ENCODE measurements around the gene PCDHA4. TPM values are rescaled to one million over a fixed set of nuclear protein-coding genes. Genes with fewer than 3 reads are reported as not detected.

PCDHA4 gene
- total RNA-seq, 1 experiment from 2014 or later: 3.1 TPM

DNA sequence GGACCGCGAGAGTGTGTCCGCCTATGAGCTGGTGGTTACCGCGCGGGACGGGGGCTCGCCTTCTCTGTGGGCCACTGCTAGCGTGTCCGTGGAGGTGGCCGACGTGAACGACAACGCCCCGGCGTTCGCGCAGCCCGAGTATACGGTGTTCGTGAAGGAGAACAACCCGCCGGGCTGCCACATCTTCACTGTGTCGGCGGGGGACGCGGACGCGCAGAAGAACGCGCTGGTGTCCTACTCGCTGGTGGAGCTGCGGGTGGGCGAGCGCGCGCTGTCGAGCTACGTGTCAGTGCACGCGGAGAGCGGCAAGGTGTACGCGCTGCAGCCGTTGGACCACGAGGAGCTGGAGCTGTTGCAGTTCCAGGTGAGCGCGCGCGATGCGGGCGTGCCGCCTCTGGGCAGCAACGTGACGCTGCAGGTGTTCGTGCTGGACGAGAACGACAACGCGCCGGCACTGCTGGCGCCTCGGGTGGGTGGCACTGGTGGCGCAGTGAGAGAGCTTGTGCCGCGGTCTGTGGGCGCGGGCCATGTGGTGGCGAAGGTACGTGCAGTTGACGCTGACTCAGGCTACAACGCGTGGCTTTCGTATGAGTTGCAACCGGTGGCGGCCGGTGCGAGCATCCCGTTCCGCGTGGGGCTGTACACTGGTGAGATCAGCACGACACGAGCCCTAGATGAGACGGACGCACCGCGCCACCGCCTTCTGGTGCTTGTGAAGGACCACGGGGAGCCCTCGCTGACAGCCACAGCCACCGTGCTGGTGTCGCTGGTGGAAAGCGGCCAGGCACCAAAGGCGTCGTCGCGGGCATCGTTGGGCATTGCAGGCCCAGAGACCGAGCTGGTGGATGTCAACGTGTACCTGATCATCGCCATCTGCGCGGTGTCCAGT, 29.0 kb downstream of the PCDHA4 start:
- Histone ChIP-seq H3K4me1 (ENCODE audit: control insufficient read depth, insufficient read depth, low read length) (no peaks in the 10 kb centered on the region), H3K4me3 (ENCODE audit: low read depth in 2 of 2, low read length in 2 of 2) (no peak overlapping the region), H3K27me3 (ENCODE audit: control insufficient read depth, insufficient read depth, low read length) (no peaks in the 10 kb centered on the region), H3K27ac (ENCODE audit: low read length) (no peak overlapping the region), H3K36me3 (ENCODE audit: control insufficient read depth, insufficient read depth, low read length) (no peaks in the 10 kb centered on the region), H3K9me3 (ENCODE audit: control insufficient read depth, insufficient read depth, low read depth, low read length) (no peaks in the 10 kb centered on the region; the same call in 1 of the 2 replicates)
- intact Hi-C loops (cut with micrococcal nuclease; ENCODE audit: unreplicated experiment): no loop called here
- BruUV-seq (replicated peaks): no TSS peak
- POLR2A ChIA-PET: no interaction called here
- DNase-seq (ENCODE audit: low read depth, low spot score) (no peak), ATAC-seq (no peak)
- TF ChIP-seq TCF7L2 (IDR thresholded peaks at IDR 0.05; ENCODE audit: low read depth, low read length): no peak
- TF ChIP-seq SIN3A (IDR thresholded peaks at IDR 0.05; ENCODE audit: borderline replicate concordance, insufficient read depth, low read depth, low read length): no peak
- TF ChIP-seq, protein P1, sequence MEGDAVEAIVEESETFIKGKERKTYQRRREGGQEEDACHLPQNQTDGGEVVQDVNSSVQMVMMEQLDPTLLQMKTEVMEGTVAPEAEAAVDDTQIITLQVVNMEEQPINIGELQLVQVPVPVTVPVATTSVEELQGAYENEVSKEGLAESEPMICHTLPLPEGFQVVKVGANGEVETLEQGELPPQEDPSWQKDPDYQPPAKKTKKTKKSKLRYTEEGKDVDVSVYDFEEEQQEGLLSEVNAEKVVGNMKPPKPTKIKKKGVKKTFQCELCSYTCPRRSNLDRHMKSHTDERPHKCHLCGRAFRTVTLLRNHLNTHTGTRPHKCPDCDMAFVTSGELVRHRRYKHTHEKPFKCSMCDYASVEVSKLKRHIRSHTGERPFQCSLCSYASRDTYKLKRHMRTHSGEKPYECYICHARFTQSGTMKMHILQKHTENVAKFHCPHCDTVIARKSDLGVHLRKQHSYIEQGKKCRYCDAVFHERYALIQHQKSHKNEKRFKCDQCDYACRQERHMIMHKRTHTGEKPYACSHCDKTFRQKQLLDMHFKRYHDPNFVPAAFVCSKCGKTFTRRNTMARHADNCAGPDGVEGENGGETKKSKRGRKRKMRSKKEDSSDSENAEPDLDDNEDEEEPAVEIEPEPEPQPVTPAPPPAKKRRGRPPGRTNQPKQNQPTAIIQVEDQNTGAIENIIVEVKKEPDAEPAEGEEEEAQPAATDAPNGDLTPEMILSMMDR (IDR thresholded peaks at IDR 0.05): no peak
- no peak for TF ChIP-seq REST (IDR thresholded peaks at IDR 0.05; ENCODE audit: insufficient read depth in 1 of 2, low read depth in 2 of 2, low read length in 1 of 2)
- TF ChIP-seq POLR2AphosphoS5 (IDR thresholded peaks at IDR 0.05; ENCODE audit: low read depth, low read length): no peak
- CTCF ChIA-PET: no interaction called here
- in situ Hi-C loops (cut with HindIII; ENCODE audit: low pct_unique_long_range_greater_than_20kb, low sequenced_read_pairs): no loop called here

DNA sequence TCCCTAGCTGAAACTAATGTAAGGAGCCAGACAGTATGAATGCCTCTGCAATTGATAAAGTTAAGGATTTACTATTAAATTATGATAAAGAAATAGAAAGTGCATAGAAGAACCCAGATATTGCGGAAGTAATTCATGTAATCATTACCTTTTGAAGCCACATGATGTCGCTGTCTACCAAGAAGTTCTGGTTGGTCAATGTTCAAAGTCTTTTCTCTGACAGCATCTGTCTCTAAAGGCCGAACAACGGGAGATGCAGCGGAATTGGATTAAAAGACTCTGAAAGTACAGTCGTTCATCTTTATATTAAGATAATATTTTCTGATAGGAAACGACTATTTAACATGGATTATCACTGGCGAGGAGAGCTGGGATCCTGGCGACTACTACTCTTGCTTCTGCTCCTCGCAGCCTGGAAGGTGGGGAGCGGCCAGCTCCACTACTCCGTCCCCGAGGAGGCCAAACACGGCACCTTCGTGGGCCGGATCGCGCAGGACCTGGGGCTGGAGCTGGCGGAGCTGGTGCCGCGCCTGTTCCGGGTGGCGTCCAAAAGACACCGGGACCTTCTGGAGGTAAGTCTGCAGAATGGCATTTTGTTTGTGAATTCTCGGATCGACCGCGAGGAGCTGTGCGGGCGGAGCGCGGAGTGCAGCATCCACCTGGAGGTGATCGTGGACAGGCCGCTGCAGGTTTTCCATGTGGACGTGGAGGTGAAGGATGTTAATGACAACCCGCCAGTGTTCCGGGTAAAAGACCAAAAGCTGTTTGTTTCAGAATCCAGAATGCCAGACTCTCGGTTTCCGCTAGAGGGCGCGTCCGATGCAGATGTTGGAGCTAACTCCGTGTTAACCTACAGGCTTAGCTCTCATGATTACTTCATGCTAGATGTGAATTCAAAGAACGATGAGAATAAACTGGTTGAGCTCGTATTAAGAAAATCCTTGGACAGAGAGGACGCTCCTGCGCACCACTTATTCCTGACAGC, 34.4 kb downstream of the PCDHA4 start, which contains the start of gene PCDHA8:
Gene PCDHA8, plus strand, starts transcription at position 210 of the 985 bp plus-strand sequence. Its CDS starts 135 bp downstream, at position 345.
- Histone ChIP-seq H3K9me3 (ENCODE audit: control insufficient read depth, insufficient read depth, low read depth, low read length) (no peaks in the 10 kb centered on the region), H3K27ac (ENCODE audit: low read length) (no peak within 1 kb of the TSS), H3K4me1 (ENCODE audit: control insufficient read depth, insufficient read depth, low read length) (no peaks in the 10 kb centered on the region), H3K4me3 (ENCODE audit: low read depth in 2 of 2, low read length in 2 of 2) (peak within 1 kb of the TSS; percentile 37 to 50), H3K27me3 (ENCODE audit: control insufficient read depth, insufficient read depth, low read length) (no peaks in the 10 kb centered on the region), H3K36me3 (ENCODE audit: control insufficient read depth, insufficient read depth, low read length) (no peaks in the 10 kb centered on the region)
- CTCF ChIA-PET: interaction anchor here (0.6 to 1.3 kb wide), 4 partner anchors 14 to 200 kb away, joined by 3 to 7 read pairs (median 4); no protein-coding TSS in a partner anchor
- no TSS peak for BruUV-seq (replicated peaks)
- DNase-seq (ENCODE audit: low read depth, low spot score) (no peak), ATAC-seq (peak; percentile 78)
- in situ Hi-C loops (cut with HindIII; ENCODE audit: low pct_unique_long_range_greater_than_20kb, low sequenced_read_pairs) (no loop called here), intact Hi-C loops (cut with micrococcal nuclease; ENCODE audit: unreplicated experiment) (loop anchor here (1.0 kb wide), 1 partner anchor 200 kb away; no protein-coding TSS in a partner anchor)
- TF ChIP-seq REST (IDR thresholded peaks at IDR 0.05; ENCODE audit: insufficient read depth in 1 of 2, low read depth in 2 of 2, low read length in 1 of 2) (no peak), TCF7L2 (IDR thresholded peaks at IDR 0.05; ENCODE audit: low read depth, low read length) (no peak)
- TF ChIP-seq, protein P1 (IDR thresholded peaks at IDR 0.05): peak; percentile 71
- POLR2A ChIA-PET: no interaction called here
